Posterior vena cava (tissue), 2 donors: Measurements from ENCODE around the gene PRPS1. TPM values are rescaled to one million over a fixed set of nuclear protein-coding genes. Genes with fewer than 3 reads are reported as not detected.
"Not testable (repeated sequence)": the region's sequence is repeated elsewhere in the genome, so short reads cannot be mapped to it uniquely, and the experiment has no call there.

Source experiments
- DNase-seq: peaks from one replicate; pipeline ENCODE4 v3.0.0-alpha.2; 2020; ENCODE audit warnings: low spot score
- intact Hi-C, 2 donors: fragments of 100-400 bp; cut with DNase I; formaldehyde crosslinking; loops; one replicate each; pipeline versions ENCODE4 v1.14.1 to v1.14.2; 2022 to 2023
- long read RNA-seq, 2 donors: library from polyadenylated mRNA; unstranded; transcript quantifications; one replicate each; pipeline ENCODE4 v2.0.0, GENCODE V29; 2020 to 2021
- total RNA-seq, 2 donors: library from RNA; stranded (reverse); fragmentation: NEBNext Ultra II Directional; extraction: Animal tissue kit (Norgen Biotek cat#: 25700); gene quantifications; one replicate each; pipeline ENCODE4 v1.2.1, GENCODE V29; 2021
- donor health status: DM: yes; HTN: yes; CAD: no.
- donor health status: DM: yes; HTN: yes; CAD: no.

PRPS1 gene
- total RNA-seq: 10 to 100 TPM; 30.2 to 32.7 TPM
- long read RNA-seq, donor 1, partial matches to known transcripts: 0 of 2 reads
- long read RNA-seq, donor 1, other reads (novel, unspliced or antisense): 0 of 2 reads
- long read RNA-seq, donor 2, transcript PRPS1-204 (7 exons, 2,152 nt): major isoform, 19 of 21 reads
- long read RNA-seq, donor 2, partial matches to known transcripts: 1 of 21 reads
- long read RNA-seq, donor 2, other reads (novel, unspliced or antisense): 1 of 21 reads

DNA sequence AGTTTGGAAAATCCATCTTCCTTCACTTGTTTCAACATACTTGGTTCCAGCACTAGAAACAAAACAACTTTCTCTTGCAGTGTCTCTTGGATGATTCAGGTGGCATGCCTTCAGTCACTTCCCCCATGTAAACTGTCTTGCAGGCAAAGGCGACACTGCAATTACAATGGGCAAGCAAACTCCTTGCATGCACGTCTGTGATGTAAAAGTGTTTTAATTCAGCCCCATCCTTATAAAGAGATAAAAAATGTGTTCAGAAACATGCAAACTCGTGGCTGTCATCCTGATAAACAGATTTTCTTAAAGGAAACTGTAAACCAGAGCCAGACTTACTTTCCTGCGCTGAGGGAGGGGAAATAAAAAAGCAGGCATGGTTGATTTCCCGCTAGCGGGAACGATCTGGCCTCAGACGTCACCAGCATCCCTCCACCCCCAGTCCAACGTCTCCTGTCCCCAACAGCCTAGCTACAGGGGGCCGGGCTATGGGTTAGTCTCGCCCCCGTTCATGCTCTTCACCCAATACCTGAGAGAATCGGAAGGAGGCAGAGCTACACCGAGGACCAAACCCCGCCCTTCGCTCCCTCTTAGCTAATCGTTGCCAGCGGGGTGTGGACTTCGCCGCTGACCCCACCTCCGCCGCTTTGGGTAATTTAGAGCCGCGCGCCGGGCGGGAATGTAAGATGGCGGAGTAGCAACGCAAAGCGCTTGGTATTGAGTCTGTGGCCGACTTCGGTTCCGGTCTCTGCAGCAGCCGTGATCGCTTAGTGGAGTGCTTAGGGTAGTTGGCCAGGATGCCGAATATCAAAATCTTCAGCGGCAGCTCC lies at the start of gene PRPS1:
Gene PRPS1, plus strand, starts transcription at position 673 of the 824 bp plus-strand sequence. Its CDS starts 119 bp downstream, at position 792.
- peak; percentile 96 for DNase-seq
- intact Hi-C loops: loop anchor here in 1 of 2 donors (2.0 kb wide), 1 partner anchor 41 kb away; no protein-coding TSS in a partner anchor

DNA sequence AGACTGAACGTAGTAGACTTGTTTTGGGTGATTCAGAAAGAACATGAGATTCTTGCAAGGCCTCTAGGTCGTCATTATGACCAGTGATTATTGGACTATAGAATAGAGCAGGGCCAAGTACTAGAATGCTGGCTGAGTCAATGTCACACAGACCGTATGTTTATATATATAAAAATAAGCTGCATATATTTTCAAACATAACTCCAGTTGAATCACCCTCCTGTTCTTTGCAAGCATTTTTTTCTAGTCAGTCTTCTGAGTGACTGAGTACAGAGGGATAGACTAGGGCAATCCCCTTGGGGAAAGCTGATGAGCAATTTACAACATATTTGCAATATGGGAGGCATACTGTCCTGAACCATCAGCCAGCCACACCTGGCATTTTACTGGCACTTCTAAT lies 48.4 kb upstream of the PRPS1 start:
- DNase-seq: no peak
- intact Hi-C loops: no loop called here

DNA sequence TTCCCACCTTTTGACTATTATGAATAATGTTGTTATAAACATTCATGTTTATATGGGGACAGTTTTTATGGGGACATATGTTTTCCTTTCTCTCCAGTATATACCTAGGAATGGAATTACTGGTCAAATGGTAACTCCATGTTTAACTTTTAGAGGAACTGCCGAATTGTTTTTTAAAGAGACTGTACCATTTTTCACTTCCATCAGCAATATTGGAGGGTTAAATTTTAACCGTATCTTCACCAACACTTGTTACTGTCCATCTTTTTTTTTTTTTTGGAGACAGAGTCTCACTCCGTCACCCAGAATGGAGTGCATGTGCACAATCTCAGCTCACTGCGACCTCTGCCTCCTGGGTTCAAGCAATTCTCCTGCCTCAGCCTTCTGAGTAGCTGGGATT lies 46.4 kb upstream of the PRPS1 start:
- no peak for DNase-seq
- intact Hi-C loops: no loop called here

DNA sequence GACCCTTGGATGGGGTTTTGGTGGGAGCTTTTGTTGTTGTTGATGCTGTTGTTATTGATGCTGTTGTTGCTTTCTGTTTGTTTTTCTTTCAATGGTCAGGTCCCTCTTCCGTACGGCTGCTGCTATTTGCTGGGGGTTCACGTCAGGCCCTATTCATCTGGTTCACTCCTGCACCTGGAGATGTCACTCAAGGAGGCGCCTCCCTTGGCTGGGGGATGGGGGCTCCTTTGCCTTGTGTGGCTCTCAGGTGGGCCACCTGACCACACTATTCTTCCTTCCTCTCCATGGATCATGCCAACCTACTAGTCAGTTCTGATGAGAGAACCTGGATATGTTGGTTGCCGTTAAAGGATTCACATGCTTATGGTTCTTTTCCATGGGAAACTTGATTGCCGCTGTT lies 39.1 kb upstream of the PRPS1 start:
- no peak for DNase-seq
- intact Hi-C loops: no loop called here

DNA sequence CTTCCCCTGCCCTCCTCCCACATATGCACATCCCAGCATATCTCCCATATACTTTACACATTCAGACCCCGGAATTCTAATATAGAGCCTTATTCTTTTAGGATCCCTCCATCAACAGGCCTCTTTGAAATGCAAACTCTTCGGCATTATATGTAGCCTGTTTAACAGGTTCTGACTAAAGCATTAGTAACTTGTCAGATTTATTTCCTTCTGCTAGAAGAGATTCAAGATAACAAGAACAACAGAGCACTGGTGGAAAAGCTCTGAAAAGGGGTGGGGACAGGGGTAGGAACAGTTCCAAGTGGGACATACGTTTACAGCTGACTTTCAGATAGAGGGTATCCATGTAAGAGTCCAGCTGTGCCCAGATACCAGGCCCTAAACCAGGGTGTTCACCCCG lies 31.7 kb upstream of the PRPS1 start:
- intact Hi-C loops: no loop called here
- no peak for DNase-seq

DNA sequence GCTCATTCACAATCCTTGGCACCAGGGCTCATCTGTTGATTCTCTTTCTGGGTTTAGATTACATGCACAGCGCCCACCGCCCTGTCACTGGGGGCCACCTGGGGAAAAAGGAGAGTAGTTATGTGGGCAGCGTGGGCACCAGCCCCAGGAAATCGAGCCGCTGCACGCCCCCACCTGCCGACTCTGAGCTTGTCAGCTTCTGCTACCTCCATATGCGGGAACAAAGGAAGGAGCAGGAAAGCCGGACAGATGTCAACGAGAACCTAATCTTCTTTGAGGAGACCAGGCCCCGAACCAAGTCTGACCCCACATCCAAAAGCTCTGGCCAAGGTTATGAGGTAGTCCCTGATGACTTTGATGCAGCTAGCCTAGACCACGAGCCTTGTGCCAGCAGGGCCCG lies 31.0 kb upstream of the PRPS1 start:
- intact Hi-C loops: no loop called here
- DNase-seq: no peak

DNA sequence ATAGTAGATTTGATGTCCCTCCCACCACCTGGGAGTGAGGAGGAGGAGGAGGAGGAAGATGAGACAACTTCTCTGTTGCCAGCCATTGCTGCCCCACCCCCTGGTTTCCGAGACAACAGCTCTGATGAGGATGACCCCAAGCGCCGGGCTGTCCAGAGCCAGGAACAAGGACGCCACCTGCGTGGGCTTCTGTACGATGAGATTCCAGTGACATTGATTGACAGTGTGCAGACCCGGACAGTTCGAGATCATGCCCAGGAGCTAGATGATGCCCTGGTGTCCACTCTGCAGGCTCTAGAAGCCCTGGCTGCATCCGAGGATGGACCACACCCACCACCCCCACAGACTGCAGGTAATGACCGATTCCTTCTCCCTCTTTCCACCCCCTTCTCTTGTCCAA lies 30.5 kb upstream of the PRPS1 start:
- intact Hi-C loops: no loop called here

DNA sequence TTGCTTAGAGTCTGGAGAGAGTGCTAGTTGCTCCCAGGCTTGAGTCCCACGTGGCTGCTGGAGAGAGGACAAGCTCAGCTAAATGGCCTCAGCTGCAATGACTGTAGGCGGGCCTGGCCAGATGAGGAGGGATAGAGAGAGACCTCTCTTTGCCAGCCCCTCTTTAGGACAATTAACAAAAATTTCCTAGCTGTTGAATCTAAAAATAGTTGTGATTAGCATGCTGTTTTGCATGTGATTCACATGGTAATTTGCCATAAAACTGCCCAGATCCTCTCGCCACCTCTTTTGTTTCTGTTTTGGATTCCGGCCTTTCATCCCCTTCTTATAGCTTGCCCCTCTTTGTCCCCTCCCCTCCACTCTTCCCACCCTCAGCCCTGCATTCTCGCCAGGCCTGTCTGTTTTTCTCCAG lies 28.9 kb upstream of the PRPS1 start:
- intact Hi-C loops: no loop called here
- DNase-seq: no peak

More for the DNA sequence above, 30.5 kb upstream of the PRPS1 start:
- no peak for DNase-seq

DNA sequence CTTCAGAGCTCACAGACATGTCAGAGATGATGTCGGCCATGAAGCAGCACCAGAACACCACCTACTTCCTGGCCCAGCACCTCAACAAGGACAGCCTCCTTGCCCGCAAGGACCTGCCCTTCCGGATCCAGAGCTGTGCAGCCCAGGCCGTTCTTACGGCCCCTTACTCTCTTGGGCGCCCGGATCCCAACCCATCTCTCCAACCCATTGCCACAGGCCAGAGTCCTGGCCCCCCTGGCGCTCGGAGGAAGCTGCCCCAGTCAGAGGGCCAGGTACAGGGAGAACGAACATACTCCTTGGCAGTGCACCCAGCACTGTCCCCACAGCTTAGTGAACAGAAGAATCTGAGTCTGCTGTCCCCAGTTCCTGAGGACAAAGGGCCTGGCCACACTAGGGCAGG lies 27.9 kb upstream of the PRPS1 start:
- intact Hi-C loops: no loop called here
- no peak for DNase-seq

DNA sequence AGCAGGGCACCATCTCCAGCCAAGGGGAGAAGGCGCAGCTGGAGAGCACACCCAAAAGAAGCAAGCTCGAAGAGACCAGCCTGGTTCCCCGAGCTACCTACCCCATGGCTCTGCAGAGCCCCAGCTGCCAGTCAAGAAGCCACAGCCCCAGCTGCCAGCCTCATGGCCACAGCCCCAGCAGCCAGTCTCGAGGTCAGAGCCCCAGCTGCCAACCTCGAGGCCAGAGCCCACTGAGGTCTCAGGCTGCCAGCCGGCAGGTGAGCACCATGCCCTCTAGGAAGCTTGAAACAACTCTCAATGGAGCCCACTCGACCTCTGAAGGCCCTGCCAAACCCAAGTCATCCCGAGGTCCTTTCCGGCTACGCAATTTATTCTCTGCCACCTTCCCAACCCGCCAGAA lies 27.0 kb upstream of the PRPS1 start:
- no peak for DNase-seq
- intact Hi-C loops: no loop called here

DNA sequence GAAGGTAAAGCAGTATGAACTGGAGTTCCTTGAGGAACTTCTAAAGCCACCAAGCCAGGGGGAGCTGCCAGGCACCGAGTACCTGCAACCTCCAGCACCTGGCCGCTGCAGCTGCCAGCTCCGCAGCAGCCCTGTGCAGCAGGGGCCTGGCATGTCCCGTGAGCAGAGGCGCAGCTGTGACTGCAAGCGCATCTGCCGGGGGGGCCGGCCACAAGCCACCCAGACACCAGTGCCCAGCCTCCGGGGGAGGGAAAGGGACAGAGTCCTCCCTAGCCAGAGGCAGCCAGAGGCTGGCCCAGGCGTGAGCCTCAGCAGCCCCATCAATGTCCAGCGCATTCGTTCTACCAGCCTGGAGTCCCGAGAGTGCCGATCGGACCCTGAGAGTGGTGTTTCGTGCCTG lies 26.6 kb upstream of the PRPS1 start:
- intact Hi-C loops: no loop called here
- DNase-seq: no peak

DNA sequence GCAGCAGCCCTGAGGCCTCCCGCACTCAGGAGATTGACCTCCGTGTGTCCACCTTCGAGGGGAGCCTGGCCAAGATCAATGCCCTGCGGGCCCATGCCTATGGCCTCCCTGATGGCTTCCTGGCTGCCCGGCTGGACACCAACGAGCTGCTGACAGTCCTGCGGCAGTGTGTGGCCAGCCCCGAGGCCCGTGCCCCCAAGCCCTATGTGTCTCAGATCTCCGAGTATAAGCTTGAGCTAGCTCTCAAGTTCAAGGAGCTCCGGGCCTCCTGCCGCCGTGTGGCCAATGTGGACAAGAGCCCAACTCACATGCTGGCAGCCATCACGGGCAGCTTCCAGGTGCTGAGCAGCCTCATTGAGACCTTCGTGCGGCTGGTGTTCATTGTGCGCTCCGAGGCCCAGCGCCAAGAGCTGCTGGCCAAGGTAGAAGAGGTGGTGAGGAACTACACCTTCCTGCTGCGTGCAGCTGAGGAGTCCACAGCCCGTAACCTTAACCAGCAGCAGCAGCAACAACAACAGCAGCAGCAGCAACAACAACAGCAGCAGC lies 25.5 kb upstream of the PRPS1 start:
- intact Hi-C loops: no loop called here
- DNase-seq: no peak

DNA sequence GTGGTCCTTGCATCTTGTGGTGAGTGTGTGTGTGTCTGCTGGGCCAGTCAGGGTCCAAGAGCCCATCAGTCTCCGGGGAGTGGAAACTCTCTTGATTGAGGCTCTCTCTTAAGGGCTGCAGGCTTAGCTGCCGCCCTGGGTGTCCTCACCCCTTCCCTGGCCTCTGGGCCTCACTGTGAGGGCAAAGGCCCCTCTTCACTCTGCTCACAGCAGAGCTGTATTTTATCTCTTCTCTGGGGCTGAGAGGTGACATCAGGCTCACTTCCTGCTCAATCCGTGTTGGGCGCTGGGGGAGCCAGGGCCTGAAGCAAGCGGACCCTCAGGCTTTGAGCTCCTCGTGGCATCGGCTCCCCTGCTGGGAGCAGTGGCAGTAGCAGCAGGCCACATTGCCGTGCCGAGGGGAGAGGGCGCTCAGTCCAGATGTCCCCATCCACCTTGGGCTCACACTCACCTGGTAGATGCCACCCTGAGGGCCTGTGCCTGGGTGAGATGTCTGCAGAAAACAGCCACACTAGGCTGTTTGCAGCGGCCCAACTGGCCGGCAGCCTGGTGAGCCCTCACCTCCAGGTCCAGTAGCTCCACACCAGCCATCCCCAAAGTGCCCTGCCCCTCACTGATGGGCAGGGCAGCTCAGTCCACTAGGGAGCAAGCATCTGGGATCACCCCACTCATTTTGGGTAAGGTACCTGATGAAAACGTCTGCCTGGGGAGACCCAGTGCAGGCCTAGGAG lies 24.7 kb upstream of the PRPS1 start:
- DNase-seq: peak; percentile 48

DNA sequence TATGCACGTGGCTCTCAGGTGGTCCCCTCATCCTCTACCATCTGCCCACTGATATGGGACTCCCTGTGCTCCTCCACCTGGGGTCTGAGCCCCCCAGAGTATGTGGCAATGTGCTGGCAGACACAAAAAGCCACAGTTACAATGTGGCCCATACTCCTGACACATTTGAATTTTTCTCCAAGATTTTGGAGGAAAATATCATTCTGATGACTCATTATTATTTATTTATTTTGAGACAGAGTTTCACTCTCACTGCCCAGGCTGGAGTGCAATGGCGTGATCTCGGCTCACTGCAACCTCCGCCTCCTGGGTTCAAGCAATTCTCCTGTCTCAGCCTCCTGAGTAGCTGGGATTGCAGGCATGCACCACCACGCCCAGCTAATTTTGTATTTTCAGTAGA lies 19.2 kb upstream of the PRPS1 start:
- intact Hi-C loops: not testable (repeated sequence)

More for the DNA sequence above, 24.7 kb upstream of the PRPS1 start:
- intact Hi-C loops: no loop called here

DNA sequence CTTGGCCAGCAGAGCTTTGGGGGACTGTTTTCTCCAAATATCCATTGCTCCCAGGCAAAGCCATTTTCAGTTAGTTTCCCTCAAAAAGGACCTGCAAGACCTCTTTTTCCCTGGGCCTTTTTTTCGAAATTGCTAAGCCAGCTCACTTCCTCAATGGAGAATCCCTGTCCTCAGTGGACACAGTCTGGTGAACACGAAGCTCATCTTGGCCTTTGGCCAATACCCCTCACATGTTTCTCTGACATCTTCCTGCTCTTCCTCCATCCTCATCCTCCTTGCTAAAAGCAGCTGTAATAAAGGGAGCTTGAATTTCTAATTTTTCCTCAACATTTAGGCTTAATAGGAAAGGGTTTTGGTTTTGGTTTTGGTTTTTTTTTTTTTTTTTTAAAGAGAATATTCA lies 17.6 kb upstream of the PRPS1 start:
- intact Hi-C loops: no loop called here
- no peak for DNase-seq

More for the DNA sequence above, 19.2 kb upstream of the PRPS1 start:
- not testable (repeated sequence) for DNase-seq

DNA sequence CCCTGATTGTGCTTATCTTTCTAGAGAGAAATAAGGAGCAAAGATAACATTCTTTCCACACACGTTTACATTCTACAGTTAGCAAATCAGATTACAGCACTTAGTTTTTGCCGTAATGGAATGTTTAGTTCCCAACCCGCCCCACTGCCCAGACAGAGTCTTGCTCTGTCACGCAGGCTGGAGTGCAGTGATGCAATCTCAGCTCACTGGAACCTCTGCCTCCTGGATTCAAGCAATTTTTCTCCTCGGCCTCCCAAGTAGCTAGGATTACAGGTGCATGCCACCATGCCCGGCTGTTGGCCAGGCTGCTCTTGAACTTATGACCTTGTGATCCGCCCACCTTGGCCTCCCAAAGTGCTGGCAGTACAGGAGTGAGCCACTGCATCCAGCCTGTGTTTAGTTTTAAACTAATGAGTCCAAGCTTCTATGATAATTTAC lies 8.4 kb upstream of the PRPS1 start:
- DNase-seq: no peak
- intact Hi-C loops: no loop called here

DNA sequence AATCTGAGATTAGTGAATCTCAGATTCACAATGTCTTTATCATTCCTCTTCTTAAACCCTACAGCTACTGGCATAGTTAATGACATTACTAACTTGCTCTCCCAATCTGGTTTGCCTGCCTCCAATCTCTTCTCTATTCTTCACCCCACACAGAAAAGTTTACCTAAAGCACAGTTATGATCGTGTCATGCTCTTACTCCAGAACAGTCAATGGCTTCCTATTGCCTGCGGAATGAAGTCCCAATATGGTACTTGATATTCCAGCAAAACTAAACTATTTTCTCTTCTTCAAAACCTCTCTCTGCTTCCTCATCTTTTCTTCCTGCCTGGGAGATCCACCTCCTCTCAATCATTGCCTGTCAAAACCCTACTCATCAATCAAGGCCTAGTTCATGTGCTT lies 3.4 kb upstream of the PRPS1 start:
- intact Hi-C loops: no loop called here

DNA sequence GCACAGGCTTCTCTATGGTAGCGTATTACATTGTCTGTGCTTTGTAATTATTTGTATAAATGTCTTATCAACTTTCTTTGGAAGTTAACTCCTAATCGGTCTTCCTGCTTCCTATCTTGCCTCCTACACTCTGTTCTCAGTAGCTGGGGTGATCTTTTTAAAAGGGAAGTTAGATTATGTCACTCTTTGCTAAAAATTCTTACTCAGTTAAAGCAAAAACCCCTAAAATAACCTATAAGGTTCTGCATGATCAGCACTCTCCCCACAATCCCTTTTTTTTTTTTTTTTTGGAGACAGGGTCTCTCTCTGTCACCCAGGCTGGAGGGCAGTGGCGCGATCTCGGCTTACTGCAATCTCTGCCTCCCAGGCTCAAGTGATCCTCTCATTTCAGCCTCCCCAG lies 2.6 kb upstream of the PRPS1 start:
- DNase-seq: no peak
- intact Hi-C loops: loop anchor here in 1 of 2 donors (2.0 kb wide), 1 partner anchor 43 kb away; no protein-coding TSS in a partner anchor

More for the DNA sequence above, 3.4 kb upstream of the PRPS1 start:
- DNase-seq: no peak

DNA sequence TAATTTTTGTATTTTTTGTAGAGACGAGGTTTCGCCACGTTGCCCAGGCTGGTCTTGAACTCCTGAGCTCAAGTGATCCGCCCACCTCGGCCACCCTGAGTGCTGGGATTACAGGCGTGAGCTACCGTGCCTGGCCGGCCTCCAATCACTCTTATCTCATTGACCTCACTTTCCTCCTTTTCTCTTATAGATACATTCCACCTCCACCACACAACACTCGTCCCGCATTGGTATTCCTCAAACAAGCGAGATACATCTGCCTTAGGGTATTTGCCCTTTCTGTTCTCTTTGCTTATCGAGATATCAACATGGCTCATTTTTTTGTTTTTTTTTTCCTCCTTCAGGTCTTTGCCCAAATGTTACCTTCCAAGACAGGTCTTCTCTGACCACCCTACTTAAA lies 1.8 kb upstream of the PRPS1 start:
- intact Hi-C loops: loop anchor here in 1 of 2 donors (2.0 kb wide), 1 partner anchor 42 kb away; no protein-coding TSS in a partner anchor
- DNase-seq: no peak

DNA sequence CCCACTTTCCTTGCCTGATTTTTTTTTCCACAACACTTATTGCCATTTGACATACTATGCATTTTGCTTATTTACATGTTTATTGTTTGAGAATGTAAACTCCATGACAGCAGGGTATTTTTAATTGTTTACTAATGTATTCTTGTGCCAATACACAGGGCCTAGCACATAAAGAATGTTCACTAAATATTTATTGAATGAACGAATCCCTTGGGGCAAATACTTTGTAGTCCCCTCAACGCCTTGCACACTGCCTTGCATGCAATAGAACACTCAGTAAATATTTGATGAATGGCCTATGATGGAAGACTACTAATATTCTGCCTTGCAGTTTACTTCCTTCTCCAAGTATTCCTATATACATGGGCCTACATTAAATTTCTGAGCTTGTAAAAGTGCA lies 1.4 kb upstream of the PRPS1 start:
- no peak for DNase-seq
- intact Hi-C loops: loop anchor here in 1 of 2 donors (2.0 kb wide), 1 partner anchor 42 kb away; no protein-coding TSS in a partner anchor
